B cell (primary cell): Measurements from ENCODE around the gene KCNE3. TPM values are rescaled to one million over a fixed set of nuclear protein-coding genes. Genes with fewer than 3 reads are reported as not detected.

Experiments
- ATAC-seq: fragments of 200-7000 bp; cut with Tn5 transposase; one replicate; pipeline ENCODE4 v1.10.0; 2021; ENCODE audit warnings: low read depth, mild to moderate bottlenecking, moderate number of reproducible peaks, moderate library complexity
- CTCF ChIA-PET: fragments of 350-600 bp; sonication (Branson Sonifier 250); formaldehyde crosslinking; loops from one replicate; lab custom pipeline; 2021; ENCODE audit warnings: antibody characterized with exemption, inconsistent platforms; lab: Charles Lee
- POLR2A ChIA-PET: fragments of 350-600 bp; sonication (Branson Sonifier 250); formaldehyde crosslinking; loops from one replicate; lab custom pipeline; 2021; ENCODE audit warnings: antibody characterized with exemption; lab: Charles Lee
- DNase-seq: peaks from one replicate; pipeline ENCODE4 v3.0.0; 2013
- H2AFZ ChIP-seq: 2 replicates; pipeline ENCODE4 v1.6.1; 2012; ENCODE audit warnings: mild to moderate bottlenecking, low read depth, low read length; ENCODE audit not compliant: insufficient read depth, poor library complexity, severe bottlenecking
- H3K27ac ChIP-seq, 2 donors: 1 replicate in 1 of 2; 2 replicates in 1 of 2; pipeline ENCODE4 v1.5.1; 2012 to 2013; ENCODE audit warnings: low read length in 2 of 2, mild to moderate bottlenecking in 2 of 2, moderate library complexity in 1 of 2
- H3K27me3 ChIP-seq, 4 experiments: fragments of 200-600 bp in 1 of 4; sonication (generic) in 1 of 4; replicated peaks in 1 of 4; 1 replicate in 2 of 4; 2 replicates in 2 of 4; pipeline versions ENCODE4 v1.6.1 to v1.7.0; 2013 to 2016; ENCODE audit warnings: low read length in 3 of 4, mild to moderate bottlenecking in 2 of 4, mixed read lengths in 1 of 4, moderate library complexity in 1 of 4; ENCODE audit not compliant: insufficient read depth in 4 of 4, control insufficient read depth in 3 of 4; ENCODE audit errors: control extremely low read depth in 1 of 4
- H3K36me3 ChIP-seq, 2 experiments: replicated peaks in 1 of 2; 1 replicate in 1 of 2; 2 replicates in 1 of 2; pipeline versions ENCODE4 v1.6.1 to v1.7.1; 2013; ENCODE audit warnings: low read length in 1 of 2; ENCODE audit not compliant: insufficient read depth in 2 of 2, control insufficient read depth in 1 of 2; ENCODE audit errors: control extremely low read depth in 1 of 2, extremely low read depth in 1 of 2
- H3K4me1 ChIP-seq, 2 donors: fragments of 200-600 bp in 1 of 2; sonication (generic) in 1 of 2; 1 replicate in 1 of 2; 2 replicates in 1 of 2; pipeline versions ENCODE4 v1.5.1 to v1.6.1; 2013 to 2017; ENCODE audit warnings: low read length in 2 of 2; ENCODE audit not compliant: control insufficient read depth in 2 of 2, insufficient read depth in 2 of 2
- H3K4me2 ChIP-seq: replicated peaks from 2 replicates; pipeline ENCODE3; 2012; ENCODE audit warnings: mild to moderate bottlenecking, low read depth, low read length; ENCODE audit not compliant: poor library complexity, severe bottlenecking
- H3K4me3 ChIP-seq, 5 experiments: fragments of 200-600 bp in 1 of 5; sonication (generic) in 1 of 5; 1 replicate in 3 of 5; 2 replicates in 2 of 5; pipeline versions ENCODE4 v1.5.1 to v1.7.0; 2011 to 2016; ENCODE audit warnings: low read length in 4 of 5, mild to moderate bottlenecking in 4 of 5, low read depth in 2 of 5, control low read depth in 1 of 5, moderate library complexity in 1 of 5; ENCODE audit not compliant: insufficient read depth in 1 of 5; ENCODE audit errors: control extremely low read depth in 1 of 5, extremely low read depth in 1 of 5
- H3K79me2 ChIP-seq: fragments of 200-600 bp; sonication (generic); one replicate; pipeline ENCODE4 v1.6.0; 2016; ENCODE audit warnings: low read length; ENCODE audit not compliant: control insufficient read depth, insufficient read depth
- H3K9ac ChIP-seq: fragments of 200-600 bp; sonication (generic); 2 replicates; pipeline ENCODE4 v1.6.1; 2017; ENCODE audit warnings: mild to moderate bottlenecking, low read length, moderate library complexity
- H3K9me3 ChIP-seq, 3 donors: one replicate each; pipeline versions ENCODE4 v1.6.1 to v1.7.1; 2013; ENCODE audit warnings: low read length in 2 of 3; ENCODE audit not compliant: control insufficient read depth in 2 of 3, insufficient read depth in 1 of 3; ENCODE audit errors: control extremely low read depth in 1 of 3
- H4K20me1 ChIP-seq: 2 replicates; pipeline ENCODE4 v1.6.0; 2012; ENCODE audit warnings: mild to moderate bottlenecking, low read length; ENCODE audit not compliant: insufficient read depth, control insufficient read depth, poor library complexity, severe bottlenecking
- H3K27ac Mint-ChIP-seq: one replicate; pipeline ENCODE4 v1.8.0; 2021; ENCODE audit warnings: mixed read lengths
- H3K27me3 Mint-ChIP-seq: one replicate; pipeline ENCODE4 v1.8.0; 2021; ENCODE audit warnings: mixed read lengths
- H3K4me1 Mint-ChIP-seq: one replicate; pipeline ENCODE4 v1.8.0; 2021; ENCODE audit warnings: mixed read lengths
- H3K4me3 Mint-ChIP-seq: one replicate; pipeline ENCODE4 v1.8.0; 2021; ENCODE audit warnings: mixed read lengths
- H3K9me3 Mint-ChIP-seq: one replicate; pipeline ENCODE4 v1.8.0; 2022; ENCODE audit warnings: mixed read lengths; ENCODE audit not compliant: insufficient read depth
- EZH2 ChIP-seq: IDR thresholded peaks from 2 replicates; pipeline ENCODE4 v1.6.1; 2012; ENCODE audit warnings: borderline replicate concordance, low read depth, mild to moderate bottlenecking, moderate library complexity, low read length; ENCODE audit not compliant: insufficient read depth, poor library complexity, severe bottlenecking
- WGBS: methylation state at CpG from one replicate; pipeline ENCODE4 v1.1.5; 2013; ENCODE audit warnings: missing lambda C conversion rate; ENCODE audit not compliant: insufficient coverage; 5-methylcytosine and 5-hydroxymethylcytosine counted together
- intact Hi-C: fragments of 100-400 bp; cut with micrococcal nuclease; formaldehyde crosslinking; loops from one replicate; pipeline ENCODE4 v1.10.0; 2022
- polyA plus RNA-seq: library from polyadenylated mRNA; depleted of rRNA; stranded (reverse); fragments of >200 nt; gene quantifications from 2 replicates; pipeline ENCODE4 v1.2.3, GENCODE V29; 2012
- total RNA-seq, 2 donors: library from RNA; stranded (reverse); fragments of 120-200 nt in 1 of 2; gene quantifications; 1 replicate in 1 of 2; 2 replicates in 1 of 2; pipeline versions ENCODE4 v1.2.3 to v1.2.4, GENCODE V29; 2013 to 2022
- TF ChIP-seq, protein P1 (sequence below): fragments of 200-600 bp; IDR thresholded peaks from one replicate; pipeline ENCODE4 v1.8.0; 2022; ENCODE audit warnings: antibody characterized with exemption, mild to moderate bottlenecking

The KCNE3 gene
- total and polyA plus RNA-seq, 2 donors (not counting 1 experiment from before 2014, with no cell fraction given): 0.85 TPM; not detected in 1

DNA sequence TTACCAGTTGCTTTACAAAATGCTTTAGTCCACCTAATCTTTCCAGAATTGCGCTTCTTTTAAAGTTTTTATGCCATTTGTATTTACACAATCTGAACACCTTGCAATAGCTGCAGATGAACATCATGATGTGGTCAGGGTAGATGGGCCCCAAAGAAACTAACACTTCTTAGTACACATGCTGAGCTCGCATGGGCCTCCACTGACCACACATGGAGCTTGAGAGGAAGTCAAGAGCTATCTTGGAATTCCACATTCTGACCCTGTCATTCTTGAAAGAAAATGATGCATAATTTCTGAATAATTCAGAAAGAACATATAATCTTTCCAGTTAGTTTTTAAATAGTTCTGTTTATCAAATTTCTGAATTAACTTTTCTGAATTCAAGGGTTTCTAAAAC is 18.5 kb upstream of the KCNE3 start:
- DNase-seq: no peak
- no CpG with 5 or more reads among the region's 2 CpGs for WGBS

DNA sequence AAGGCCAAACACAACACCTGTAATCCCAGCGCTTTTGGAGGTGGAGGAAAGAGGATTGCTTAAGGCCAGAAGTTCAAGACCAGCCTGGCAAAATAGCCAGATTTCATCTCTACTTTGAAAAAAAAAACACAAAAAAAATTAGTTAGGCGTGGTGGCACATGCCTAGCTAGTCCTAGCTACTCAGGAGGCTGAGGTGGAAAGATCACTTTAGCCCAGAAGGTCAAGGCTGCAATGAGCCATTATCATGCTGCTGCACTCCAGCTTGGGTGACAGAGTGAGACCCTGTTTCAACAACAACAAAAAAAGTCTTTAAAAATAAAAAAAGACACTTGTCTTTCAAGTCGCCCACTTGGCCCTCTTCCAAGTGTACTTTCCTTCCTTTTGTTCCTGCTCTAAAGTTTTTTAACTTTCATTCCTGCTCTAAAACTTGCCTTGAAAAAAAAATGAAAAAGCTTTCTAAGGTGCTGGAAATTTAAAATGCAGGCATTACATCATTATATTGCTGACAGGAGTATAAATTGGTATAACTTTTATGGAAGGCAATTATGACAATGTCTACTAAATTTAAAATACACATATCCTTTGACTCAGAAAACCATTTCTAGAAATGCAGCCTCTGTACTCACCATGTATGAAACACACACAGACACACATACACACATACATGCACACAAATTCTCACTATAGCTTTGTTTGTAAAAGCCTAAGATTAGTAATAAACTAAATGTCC is 13.5 kb upstream of the KCNE3 start:
- no peak for ATAC-seq
- Histone ChIP-seq H3K79me2 (no peaks in the 10 kb centered on the region), H3K4me3 (no peak overlapping the region), H3K4me1 (no peaks in the 10 kb centered on the region), H3K9me3 (no peaks in the 10 kb centered on the region), H3K9ac (no peak overlapping the region), H4K20me1 (no peaks in the 10 kb centered on the region), H3K27ac (no peak overlapping the region), H3K27me3 (peaks cover 0 to 2% (median 0%) of the 10 kb centered on the region in 4 experiments), H2AFZ (no peak overlapping the region), H3K36me3 (no peaks in the 10 kb centered on the region), H3K4me2 (no peak overlapping the region)
- Mint-ChIP-seq H3K27me3 (peaks cover 12% of the 10 kb centered on the region), H3K4me1 (no peaks in the 10 kb centered on the region), H3K27ac (no peak overlapping the region), H3K9me3 (no peaks in the 10 kb centered on the region), H3K4me3 (no peak overlapping the region)
- TF ChIP-seq, protein P1, sequence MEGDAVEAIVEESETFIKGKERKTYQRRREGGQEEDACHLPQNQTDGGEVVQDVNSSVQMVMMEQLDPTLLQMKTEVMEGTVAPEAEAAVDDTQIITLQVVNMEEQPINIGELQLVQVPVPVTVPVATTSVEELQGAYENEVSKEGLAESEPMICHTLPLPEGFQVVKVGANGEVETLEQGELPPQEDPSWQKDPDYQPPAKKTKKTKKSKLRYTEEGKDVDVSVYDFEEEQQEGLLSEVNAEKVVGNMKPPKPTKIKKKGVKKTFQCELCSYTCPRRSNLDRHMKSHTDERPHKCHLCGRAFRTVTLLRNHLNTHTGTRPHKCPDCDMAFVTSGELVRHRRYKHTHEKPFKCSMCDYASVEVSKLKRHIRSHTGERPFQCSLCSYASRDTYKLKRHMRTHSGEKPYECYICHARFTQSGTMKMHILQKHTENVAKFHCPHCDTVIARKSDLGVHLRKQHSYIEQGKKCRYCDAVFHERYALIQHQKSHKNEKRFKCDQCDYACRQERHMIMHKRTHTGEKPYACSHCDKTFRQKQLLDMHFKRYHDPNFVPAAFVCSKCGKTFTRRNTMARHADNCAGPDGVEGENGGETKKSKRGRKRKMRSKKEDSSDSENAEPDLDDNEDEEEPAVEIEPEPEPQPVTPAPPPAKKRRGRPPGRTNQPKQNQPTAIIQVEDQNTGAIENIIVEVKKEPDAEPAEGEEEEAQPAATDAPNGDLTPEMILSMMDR: no peak
- no peak for TF ChIP-seq EZH2
- no peak for DNase-seq
- 28% methylated on average over 2 of the region's 3 CpGs for WGBS
- ChIA-PET CTCF (interaction anchor here (1.1 kb wide), 1 partner anchor 31 kb away, joined by 3 read pairs; no protein-coding TSS in a partner anchor), POLR2A (no interaction called here)
- intact Hi-C loops: no loop called here

More for the DNA sequence above, 18.5 kb upstream of the KCNE3 start:
- intact Hi-C loops: no loop called here
- no peak for ATAC-seq
- Mint-ChIP-seq H3K4me3 (no peak overlapping the region), H3K9me3 (no peaks in the 10 kb centered on the region), H3K4me1 (no peaks in the 10 kb centered on the region), H3K27ac (no peak overlapping the region), H3K27me3 (peaks cover 4% of the 10 kb centered on the region)
- Histone ChIP-seq H3K9ac (no peak overlapping the region), H2AFZ (no peak overlapping the region), H3K27ac (no peak overlapping the region), H3K27me3 (no peaks in the 10 kb centered on the region), H3K4me3 (no peak overlapping the region), H3K79me2 (no peaks in the 10 kb centered on the region), H3K36me3 (no peaks in the 10 kb centered on the region), H3K4me1 (no peaks in the 10 kb centered on the region), H3K9me3 (no peaks in the 10 kb centered on the region), H3K4me2 (no peak overlapping the region), H4K20me1 (no peaks in the 10 kb centered on the region)
- ChIA-PET POLR2A (no interaction called here), CTCF (no interaction called here)
- TF ChIP-seq EZH2: no peak
- TF ChIP-seq, protein P1: no peak
